Endothelial cell of umbilical vein (primary cell): ENCODE data around the gene HIVEP3. TPM values are rescaled to one million over a fixed set of nuclear protein-coding genes. Genes with fewer than 3 reads are reported as not detected.

Experiments
- BruUV-seq: library from RNA; stranded (reverse); fragments of 400-500 nt; replicated peaks from 2 replicates; lab custom pipeline; 2021; lab: Mats Ljungman, UMichigan
- CTCF ChIA-PET: fragments of 300-600, 350-600 bp; sonication (Branson Sonifier 250); formaldehyde crosslinking; loops from one replicate; lab custom pipeline; 2021; ENCODE audit warnings: antibody characterized with exemption, inconsistent platforms; lab: Charles Lee
- POLR2A ChIA-PET: fragments of 300-600, 350-600 bp; sonication (Branson Sonifier 250); formaldehyde crosslinking; loops from one replicate; lab custom pipeline; 2021; ENCODE audit warnings: antibody characterized with exemption, inconsistent platforms; lab: Charles Lee
- DNase-seq: peaks from one replicate; pipeline ENCODE4 v3.0.0-alpha.2; 2011; ENCODE audit warnings: low read depth, low spot score
- FAIRE-seq: peaks from 2 replicates; lab custom pipeline; 2011; peaks lifted over from hg19 to GRCh38; lab: Jason Lieb, UNC
- H2AFZ ChIP-seq: 2 replicates; pipeline ENCODE4 v1.6.0; 2012; ENCODE audit warnings: low read depth, low read length, control low read depth, inconsistent platforms
- H3K27ac ChIP-seq: 2 replicates; pipeline ENCODE4 v1.5.1; 2011; ENCODE audit warnings: low read depth, mild to moderate bottlenecking, control low read depth, low read length, moderate library complexity; ENCODE audit not compliant: insufficient read depth
- H3K27me3 ChIP-seq, 2 experiments: 2 replicates each; pipeline versions ENCODE4 v1.6.0 to v1.6.1; 2011; ENCODE audit warnings: low read length in 2 of 2, mixed read lengths in 1 of 2; ENCODE audit not compliant: control insufficient read depth in 2 of 2, insufficient read depth in 2 of 2
- H3K36me3 ChIP-seq, 2 experiments: 2 replicates in 1 of 2; 3 replicates in 1 of 2; pipeline ENCODE4 v1.5.1; 2011; ENCODE audit warnings: low read length in 2 of 2, mild to moderate bottlenecking in 1 of 2, moderate library complexity in 1 of 2; ENCODE audit not compliant: control insufficient read depth in 2 of 2, insufficient read depth in 2 of 2; ENCODE audit errors: extremely low read depth in 1 of 2
- H3K4me1 ChIP-seq: 3 replicates; pipeline ENCODE4 v1.5.1; 2011; ENCODE audit warnings: mild to moderate bottlenecking, low read length; ENCODE audit not compliant: control insufficient read depth, insufficient read depth; ENCODE audit errors: extremely low read depth
- H3K4me2 ChIP-seq: 2 replicates; pipeline ENCODE4 v1.6.1; 2011; ENCODE audit warnings: low read length, control low read depth, mixed read lengths; ENCODE audit not compliant: insufficient read depth
- H3K4me3 ChIP-seq, 3 experiments: fragments of 200-600 bp in 1 of 3; sonication (generic), shearing (Covaris generic) in 1 of 3; replicated peaks in 1 of 3; 2 replicates each; pipeline ENCODE4 v1.5.1; 2011 to 2016; ENCODE audit warnings: control low read depth in 3 of 3, low read length in 3 of 3, mild to moderate bottlenecking in 2 of 3, inconsistent platforms in 1 of 3, low read depth in 1 of 3, moderate library complexity in 1 of 3; ENCODE audit not compliant: insufficient read depth in 1 of 3
- H3K79me2 ChIP-seq: 2 replicates; pipeline ENCODE4 v1.6.0; 2012; ENCODE audit warnings: low read length, inconsistent platforms; ENCODE audit not compliant: control insufficient read depth, insufficient read depth
- H3K9ac ChIP-seq: replicated peaks from 2 replicates; pipeline ENCODE3; 2011; ENCODE audit warnings: low read length, control low read depth; ENCODE audit not compliant: insufficient read depth; ENCODE audit errors: extremely low read depth
- H3K9me1 ChIP-seq: replicated peaks from 3 replicates; pipeline ENCODE4 v1.6.0; 2011; ENCODE audit warnings: mild to moderate bottlenecking, low read length; ENCODE audit not compliant: control insufficient read depth, insufficient read depth; ENCODE audit errors: extremely low read depth
- H3K9me3 ChIP-seq: replicated peaks from 2 replicates; pipeline ENCODE4 v1.5.1; 2012; ENCODE audit warnings: low read length, inconsistent platforms; ENCODE audit not compliant: control insufficient read depth, insufficient read depth
- H4K20me1 ChIP-seq: replicated peaks from 2 replicates; pipeline ENCODE3; 2011; ENCODE audit warnings: mild to moderate bottlenecking, low read length; ENCODE audit not compliant: control insufficient read depth, insufficient read depth; ENCODE audit errors: extremely low read depth
- EZH2 ChIP-seq: IDR thresholded peaks from 2 replicates; pipeline ENCODE4 v1.6.1; 2012; ENCODE audit warnings: borderline replicate concordance, low read depth, mild to moderate bottlenecking, moderate library complexity, low read length, inconsistent platforms; ENCODE audit not compliant: severe bottlenecking
- FOS ChIP-seq: IDR thresholded peaks from 2 replicates; pipeline ENCODE4 v1.6.1; 2011; ENCODE audit warnings: mild to moderate bottlenecking, low read length, moderate library complexity, borderline replicate concordance; ENCODE audit not compliant: insufficient read depth
- GATA2 ChIP-seq: IDR thresholded peaks from 2 replicates; pipeline ENCODE4 v1.7.0; 2011; ENCODE audit warnings: low read depth, mild to moderate bottlenecking, moderate library complexity, mixed read lengths, low read length; ENCODE audit not compliant: insufficient read length, insufficient read depth
- JUN ChIP-seq: IDR thresholded peaks from 2 replicates; pipeline ENCODE4 v1.6.1; 2011; ENCODE audit warnings: borderline replicate concordance, low read depth; ENCODE audit not compliant: insufficient read length, insufficient read depth
- MYC ChIP-seq: IDR thresholded peaks from one replicate; pipeline ENCODE4 v1.6.1; 2011; ENCODE audit warnings: mild to moderate bottlenecking, low read depth, low read length
- POLR2A ChIP-seq: IDR thresholded peaks from 2 replicates; pipeline ENCODE4 v1.6.1; 2012; ENCODE audit warnings: low read depth, mild to moderate bottlenecking, control low read depth, low read length
- POLR2AphosphoS5 ChIP-seq: IDR thresholded peaks from 2 replicates; pipeline ENCODE4 v1.6.1; 2012; ENCODE audit warnings: low read depth, mild to moderate bottlenecking, control low read depth, low read length, moderate library complexity; ENCODE audit not compliant: insufficient read depth
- dilution Hi-C: fragments of 300-500 bp; cut with MboI; formaldehyde crosslinking; loops from one replicate; pipeline ENCODE4 v1.15.0; 2019; ENCODE audit warnings: low sequenced_read_pairs; ENCODE audit not compliant: extremely low pct_ligation_motif_present
- intact Hi-C: fragments of 100-400 bp; cut with micrococcal nuclease; formaldehyde crosslinking; loops from one replicate; pipeline ENCODE4 v1.10.0; 2022
- polyA plus RNA-seq, 4 experiments: library from polyadenylated mRNA; depleted of rRNA in 3 of 4; stranded (reverse) in 3 of 4; unstranded in 1 of 4; fragments of >200 nt; gene quantifications; 2 replicates each; pipeline versions ENCODE4 v1.2.1 to v1.2.3, GENCODE V29; 2011 to 2012; ENCODE audit warnings: missing spikeins in 1 of 4
- total RNA-seq: library from RNA; stranded (reverse); gene quantifications from 2 replicates; pipeline ENCODE4 v1.2.3, GENCODE V29; 2021
- TF ChIP-seq, protein P1 (sequence below), 2 donors: IDR thresholded peaks; 1 replicate in 1 of 2; 2 replicates in 1 of 2; pipeline ENCODE4 v1.5.1; 2011; ENCODE audit warnings: low read length in 2 of 2, mild to moderate bottlenecking in 2 of 2, moderate library complexity in 2 of 2, control low read depth in 1 of 2, inconsistent platforms in 1 of 2, low read depth in 1 of 2; ENCODE audit not compliant: insufficient read depth in 1 of 2; ENCODE audit errors: extremely low read depth in 1 of 2
- TF ChIP-seq, protein P2 (sequence below): IDR thresholded peaks from 2 replicates; pipeline ENCODE4 v1.6.1; 2011; ENCODE audit not compliant: insufficient read depth, insufficient read length

HIVEP3 gene
- total and polyA plus RNA-seq, 2 donors (not counting 3 experiments of a cell fraction or from before 2014, with no cell fraction given), result 3.4 to 4.0 TPM

DNA sequence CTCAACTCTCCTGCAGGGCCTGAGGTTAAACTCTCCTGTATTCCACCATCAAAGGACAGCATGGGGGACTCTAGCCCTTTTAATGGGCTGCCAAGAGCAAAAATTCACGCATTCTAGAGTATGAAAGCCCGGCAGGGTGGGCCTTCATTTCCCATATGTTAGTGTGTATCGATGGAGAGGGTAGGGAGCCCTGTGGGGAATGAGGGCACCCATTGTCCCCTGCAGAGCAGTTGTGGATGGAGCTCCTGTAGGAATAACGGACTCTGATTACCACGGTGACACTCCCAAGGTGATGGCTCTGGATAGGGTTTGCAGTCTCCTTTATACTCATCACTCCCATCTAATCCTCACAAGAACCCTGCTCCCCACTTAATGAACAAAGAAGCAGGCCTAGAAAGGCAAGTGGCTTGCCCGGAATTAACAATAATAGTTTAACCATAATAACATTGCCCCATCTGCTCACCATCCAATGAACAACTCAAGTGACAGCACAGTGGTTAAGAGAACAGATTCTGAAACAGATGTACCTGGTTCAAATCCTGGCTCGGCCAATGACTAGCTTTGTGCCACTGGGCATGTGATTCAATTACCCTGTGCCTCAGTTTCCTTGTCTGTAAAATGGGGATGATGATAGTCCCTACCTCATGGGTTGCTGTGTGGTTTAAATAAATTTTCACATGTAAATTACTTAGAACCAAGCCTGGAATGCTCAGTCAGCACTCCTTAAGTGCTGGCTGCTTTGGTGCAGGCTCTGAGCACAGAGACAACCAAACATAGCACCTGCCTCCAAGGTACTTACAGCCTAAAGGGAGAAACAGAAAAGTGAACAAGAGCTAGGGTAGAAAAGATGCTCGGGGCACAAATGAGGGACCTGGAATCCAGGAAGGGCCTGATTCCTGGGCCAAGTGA lies 29.0 kb downstream of the HIVEP3 start:
- dilution Hi-C loops, result no loop called here
- no peak overlapping the region for H2AFZ ChIP-seq

More for the DNA sequence above, 29.0 kb downstream of the HIVEP3 start:
- no peak overlapping the region for H3K9ac ChIP-seq
- FAIRE-seq, result no peak
- H3K27me3 ChIP-seq, result no peaks in the 10 kb centered on the region
- no peak overlapping the region for H3K4me3 ChIP-seq
- POLR2A ChIA-PET, result interaction anchor here (0.7 kb wide), 1 partner anchor 30 kb away, joined by 3 read pairs; no protein-coding TSS in a partner anchor
- no peaks in the 10 kb centered on the region for H3K9me1 ChIP-seq
- no TSS peak for BruUV-seq
- H3K36me3 ChIP-seq, result no peaks in the 10 kb centered on the region
- H3K27ac ChIP-seq, result no peak overlapping the region
- TF ChIP-seq MYC, result no peak
- no peak for TF ChIP-seq FOS
- TF ChIP-seq, protein P1, sequence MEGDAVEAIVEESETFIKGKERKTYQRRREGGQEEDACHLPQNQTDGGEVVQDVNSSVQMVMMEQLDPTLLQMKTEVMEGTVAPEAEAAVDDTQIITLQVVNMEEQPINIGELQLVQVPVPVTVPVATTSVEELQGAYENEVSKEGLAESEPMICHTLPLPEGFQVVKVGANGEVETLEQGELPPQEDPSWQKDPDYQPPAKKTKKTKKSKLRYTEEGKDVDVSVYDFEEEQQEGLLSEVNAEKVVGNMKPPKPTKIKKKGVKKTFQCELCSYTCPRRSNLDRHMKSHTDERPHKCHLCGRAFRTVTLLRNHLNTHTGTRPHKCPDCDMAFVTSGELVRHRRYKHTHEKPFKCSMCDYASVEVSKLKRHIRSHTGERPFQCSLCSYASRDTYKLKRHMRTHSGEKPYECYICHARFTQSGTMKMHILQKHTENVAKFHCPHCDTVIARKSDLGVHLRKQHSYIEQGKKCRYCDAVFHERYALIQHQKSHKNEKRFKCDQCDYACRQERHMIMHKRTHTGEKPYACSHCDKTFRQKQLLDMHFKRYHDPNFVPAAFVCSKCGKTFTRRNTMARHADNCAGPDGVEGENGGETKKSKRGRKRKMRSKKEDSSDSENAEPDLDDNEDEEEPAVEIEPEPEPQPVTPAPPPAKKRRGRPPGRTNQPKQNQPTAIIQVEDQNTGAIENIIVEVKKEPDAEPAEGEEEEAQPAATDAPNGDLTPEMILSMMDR (IDR thresholded peaks at IDR 0.05; ENCODE audit: extremely low read depth in 1 of 2, insufficient read depth in 1 of 2, low read depth in 1 of 2, low read length in 2 of 2), result no peak
- TF ChIP-seq, protein P2, sequence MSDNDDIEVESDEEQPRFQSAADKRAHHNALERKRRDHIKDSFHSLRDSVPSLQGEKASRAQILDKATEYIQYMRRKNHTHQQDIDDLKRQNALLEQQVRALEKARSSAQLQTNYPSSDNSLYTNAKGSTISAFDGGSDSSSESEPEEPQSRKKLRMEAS, result no peak
- TF ChIP-seq POLR2A, result no peak
- TF ChIP-seq POLR2AphosphoS5, result no peak
- no peak for TF ChIP-seq JUN
- no peak for TF ChIP-seq EZH2
- no peak for TF ChIP-seq GATA2
- intact Hi-C loops, result no loop called here
- CTCF ChIA-PET, result interaction anchor here (0.9 to 3.4 kb wide), 3 partner anchors 28 to 77 kb away, joined by 3 to 22 read pairs (median 3); no protein-coding TSS in a partner anchor
- no peak for DNase-seq
- H4K20me1 ChIP-seq, result no peaks in the 10 kb centered on the region
- no peaks in the 10 kb centered on the region for H3K79me2 ChIP-seq
- peaks cover 12% of the 10 kb centered on the region for H3K4me1 ChIP-seq
- no peaks in the 10 kb centered on the region for H3K9me3 ChIP-seq
- no peak overlapping the region for H3K4me2 ChIP-seq
